GM20431 (cell line): ENCODE results near the gene SPINT3.

Experiments used
- in situ Hi-C: fragments of 300-500 bp; cut with MseI, MboI; formaldehyde crosslinking; loops from one replicate; pipeline ENCODE4 v1.15.0; 2020; ENCODE audit warnings: low sequenced_read_pairs; ENCODE audit not compliant: unreplicated experiment

The SPINT3 gene

DNA sequence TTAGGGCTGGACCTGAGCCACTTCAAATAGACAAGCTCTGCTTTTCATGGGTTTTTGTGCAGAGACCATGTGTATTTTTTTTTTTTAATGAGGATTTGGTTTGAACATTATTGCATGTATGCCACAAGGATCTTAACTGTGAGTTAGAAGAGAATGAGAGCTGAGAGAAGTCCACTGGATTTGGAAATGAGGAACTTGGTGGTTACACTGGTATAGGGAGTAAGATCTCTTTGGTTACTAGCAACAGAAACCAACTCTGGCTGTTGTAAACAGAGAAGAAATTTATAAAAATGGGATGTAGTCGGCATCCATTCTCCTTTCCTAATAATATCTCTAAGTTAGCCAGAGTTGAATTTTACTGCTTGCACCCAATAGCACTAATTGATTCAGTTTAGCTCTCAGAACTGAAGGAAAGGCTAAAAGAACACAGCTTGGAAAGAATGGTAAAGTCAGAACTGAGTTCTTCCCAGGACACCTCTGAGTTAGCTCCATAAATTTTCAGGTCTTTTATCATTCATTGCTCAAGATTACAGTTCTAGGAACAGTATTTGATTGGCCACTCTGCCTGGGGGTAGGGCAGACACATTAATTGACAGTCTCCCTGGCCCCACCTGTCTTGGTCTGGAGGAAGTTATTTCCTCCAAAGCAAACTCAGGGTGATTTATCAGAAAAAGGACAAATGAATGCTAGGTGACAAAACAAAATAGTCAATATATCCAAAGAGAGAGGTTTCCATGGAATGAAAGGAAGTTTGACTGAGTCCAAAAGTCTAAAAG, 49.7 kb downstream of the SPINT3 start:
- in situ Hi-C loops: no loop called here

GRCh38 chr20:45463709-45464108, 51.7 kb downstream of the SPINT3 start:
- in situ Hi-C loops: no loop called here

- in situ Hi-C loops: no loop called here
Measured at GRCh38 chr20:45462711-45463509, 52.5 kb downstream of the SPINT3 start.
